OCI-LY3 (cell line): ENCODE measurements around the gene NFIA.

ENCODE experiments used
- CTCF ChIP-seq: fragments of 200-600, 300-600 bp; sonication (generic); IDR thresholded peaks from 2 replicates; pipeline ENCODE4 v1.5.1; 2014; ENCODE audit warnings: antibody characterized with exemption, low read length, low read depth
- EZH2phosphoT487 ChIP-seq: fragments of 200-600 bp; shearing (Covaris generic); IDR thresholded peaks from 2 replicates; pipeline ENCODE4 v1.6.1; 2018; ENCODE audit warnings: antibody characterized with exemption, mixed run types, low read depth

- TF ChIP-seq CTCF (no peak), EZH2phosphoT487 (no peak)
Measured at GRCh38 chr1:61406467-61406866, 324.1 kb downstream of the NFIA start.
